Aorta (tissue), 5 donors: ENCODE results near the gene AGRN. TPM values are rescaled to one million over a fixed set of nuclear protein-coding genes. Genes with fewer than 3 reads are reported as not detected.
A peak's percentile ranks its signal among the peaks of the same experiment; 100 is the strongest.
"Not testable (repeated sequence)": the region's sequence is repeated elsewhere in the genome, so short reads cannot be mapped to it uniquely, and the experiment has no call there.

Experiments used
- ATAC-seq: fragments of 200-7000 bp; cut with Tn5 transposase; one replicate; pipeline ENCODE4 v1.9.1; 2022; ENCODE audit warnings: moderate library complexity; ENCODE audit not compliant: low FRiP score
- DNase-seq, 2 donors: peaks; one replicate each; pipeline ENCODE4 v3.0.0-alpha.2; 2020
- H3K27ac ChIP-seq, 2 donors: one replicate each; pipeline ENCODE4 v1.5.1; 2013; ENCODE audit warnings: low read length in 2 of 2, mild to moderate bottlenecking in 2 of 2, moderate library complexity in 2 of 2, control low read depth in 1 of 2, inconsistent platforms in 1 of 2, low read depth in 1 of 2
- H3K27me3 ChIP-seq, 2 donors: one replicate each; pipeline ENCODE4 v1.6.1; 2013; ENCODE audit warnings: control low read depth in 1 of 2, low read length in 1 of 2, mild to moderate bottlenecking in 1 of 2, moderate library complexity in 1 of 2; ENCODE audit not compliant: insufficient read depth in 2 of 2, control insufficient read depth in 1 of 2
- H3K36me3 ChIP-seq, 2 donors: one replicate each; pipeline ENCODE4 v1.6.1; 2013; ENCODE audit warnings: control low read depth in 1 of 2, low read length in 1 of 2, mild to moderate bottlenecking in 1 of 2; ENCODE audit not compliant: insufficient read depth in 2 of 2, control insufficient read depth in 1 of 2
- H3K4me1 ChIP-seq, 2 donors: one replicate each; pipeline ENCODE4 v1.6.1; 2013; ENCODE audit warnings: low read length in 2 of 2, control low read depth in 1 of 2, mild to moderate bottlenecking in 1 of 2, moderate library complexity in 1 of 2; ENCODE audit not compliant: insufficient read depth in 2 of 2, control insufficient read depth in 1 of 2
- H3K4me3 ChIP-seq, 2 donors: one replicate each; pipeline ENCODE4 v1.5.1; 2013; ENCODE audit warnings: low read length in 2 of 2, control low read depth in 1 of 2, mild to moderate bottlenecking in 1 of 2
- H3K9me3 ChIP-seq: one replicate; pipeline ENCODE4 v1.6.1; 2013; ENCODE audit warnings: mild to moderate bottlenecking, low read length; ENCODE audit not compliant: control insufficient read depth
- WGBS, 2 donors: extraction: QIAGEN DNeasy Blood & Tissue Kit; methylation state at CpG; one replicate each; pipeline ENCODE4 v1.1.7; 2013; 5-methylcytosine and 5-hydroxymethylcytosine counted together
- intact Hi-C, 2 donors: fragments of 100-400 bp; cut with DNase I; formaldehyde crosslinking; loops; one replicate each; pipeline versions ENCODE4 v1.14.2 to v1.15.0; 2022
- polyA plus RNA-seq, 2 donors: library from polyadenylated mRNA; stranded (reverse); fragments of 200-250 nt; gene quantifications; one replicate each; pipeline ENCODE4 v1.2.3, GENCODE V29; 2013
- total RNA-seq, 2 donors: library from RNA; stranded (reverse); fragmentation: NEBNext Ultra II Directional; extraction: Animal tissue kit (Norgen Biotek cat#: 25700); gene quantifications; one replicate each; pipeline ENCODE4 v1.2.1, GENCODE V29; 2021
- donor health status: healthy with polysubstance abuse.
- donor health status: Bipolar disorder and iron deficiency.
- donor health status: DM: no; HTN: no; CAD: no.
- donor health status: DM: no; HTN: no; CAD: no.
- donor health status: DM: yes; HTN: yes; CAD: no.

Gene AGRN
- total and polyA plus RNA-seq, 4 donors, result 4.3 to 38.6 (median 22.6) TPM

DNA sequence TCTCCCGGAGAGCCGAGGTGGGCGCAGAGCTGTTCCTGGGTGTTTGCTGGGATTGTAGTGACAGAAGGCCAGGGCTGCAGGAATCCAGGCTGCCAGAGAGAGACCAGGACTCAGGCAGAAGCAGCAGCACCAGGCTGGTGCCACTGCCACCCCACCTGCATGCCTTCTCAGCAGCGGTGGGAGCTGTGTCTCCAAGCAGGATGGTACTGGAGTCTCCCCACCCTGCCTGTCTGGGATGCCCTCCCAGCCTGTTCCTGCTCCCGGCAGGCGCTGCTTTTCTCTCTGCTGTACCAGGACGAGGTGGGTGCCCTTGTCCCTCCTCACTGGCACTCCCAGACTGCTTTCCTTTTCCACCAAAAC lies 15.5 kb upstream of the AGRN start:
- Histone ChIP-seq H3K27ac (no peak overlapping the region), H3K4me3 (no peak overlapping the region), H3K27me3 (no peaks in the 10 kb centered on the region), H3K4me1 (no peaks in the 10 kb centered on the region), H3K9me3 (no peaks in the 10 kb centered on the region), H3K36me3 (no peaks in the 10 kb centered on the region)
- WGBS, 2 donors, result 64 to 68% methylated on average over 7 of the region's 7 CpGs
- no peak for ATAC-seq
- intact Hi-C loops, result loop anchor here in 1 of 2 donors (10.0 kb wide), 1 partner anchor 80 kb away; the partner anchor contains the start of gene SAMD11
- DNase-seq, result no peak

GRCh38 chr1:1004780-1005697 lies 14.9 kb upstream of the AGRN start:
- WGBS, 2 donors, result 24 to 29% methylated on average over 21 of the region's 21 CpGs
- Histone ChIP-seq H3K27me3 (no peaks in the 10 kb centered on the region), H3K4me1 (no peaks in the 10 kb centered on the region), H3K4me3 (no peak overlapping the region), H3K9me3 (no peaks in the 10 kb centered on the region), H3K36me3 (no peaks in the 10 kb centered on the region), H3K27ac (no peak overlapping the region)
- ATAC-seq (no peak), DNase-seq (no peak)
- intact Hi-C loops, result loop anchor here in 1 of 2 donors (10.0 kb wide), 1 partner anchor 80 kb away; the partner anchor contains the start of gene SAMD11

DNA sequence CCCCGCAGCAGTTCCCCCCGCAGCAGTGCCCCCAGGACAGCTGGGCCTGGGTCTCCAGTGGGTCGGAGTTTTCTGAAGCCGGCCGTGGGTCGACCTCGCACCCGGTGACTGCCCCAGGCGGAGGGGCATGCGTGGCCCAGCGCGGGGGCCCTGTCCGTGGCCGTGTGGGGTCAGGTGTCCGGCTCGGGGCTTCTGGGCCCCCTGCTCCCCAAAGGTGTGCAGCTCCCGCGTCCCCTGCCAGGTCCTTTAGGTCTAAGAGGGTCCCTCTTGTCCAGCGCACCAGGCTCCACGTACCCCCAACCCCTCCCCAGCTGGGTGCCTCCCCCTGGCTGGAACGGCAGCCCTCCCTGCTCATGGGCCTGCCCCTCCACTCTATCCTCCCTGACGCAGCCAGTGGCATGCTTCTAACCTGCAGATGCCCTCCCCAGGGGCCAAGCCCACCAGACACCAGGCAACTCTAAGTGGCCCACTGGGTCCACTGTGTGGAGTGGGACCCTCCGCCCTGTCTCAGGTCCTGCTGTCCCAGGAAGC lies 14.1 kb upstream of the AGRN start:
- DNase-seq (no peak), ATAC-seq (no peak)
- Histone ChIP-seq H3K36me3 (no peaks in the 10 kb centered on the region), H3K4me3 (no peak overlapping the region), H3K27me3 (no peaks in the 10 kb centered on the region), H3K9me3 (no peaks in the 10 kb centered on the region), H3K4me1 (no peaks in the 10 kb centered on the region), H3K27ac (no peak overlapping the region)
- intact Hi-C loops, result loop anchor here in 1 of 2 donors (10.0 kb wide), 1 partner anchor 81 kb away; the partner anchor contains the start of gene SAMD11
- 26 to 34% methylated on average over 22 to 23 of the region's 23 CpGs for WGBS, 2 donors

DNA sequence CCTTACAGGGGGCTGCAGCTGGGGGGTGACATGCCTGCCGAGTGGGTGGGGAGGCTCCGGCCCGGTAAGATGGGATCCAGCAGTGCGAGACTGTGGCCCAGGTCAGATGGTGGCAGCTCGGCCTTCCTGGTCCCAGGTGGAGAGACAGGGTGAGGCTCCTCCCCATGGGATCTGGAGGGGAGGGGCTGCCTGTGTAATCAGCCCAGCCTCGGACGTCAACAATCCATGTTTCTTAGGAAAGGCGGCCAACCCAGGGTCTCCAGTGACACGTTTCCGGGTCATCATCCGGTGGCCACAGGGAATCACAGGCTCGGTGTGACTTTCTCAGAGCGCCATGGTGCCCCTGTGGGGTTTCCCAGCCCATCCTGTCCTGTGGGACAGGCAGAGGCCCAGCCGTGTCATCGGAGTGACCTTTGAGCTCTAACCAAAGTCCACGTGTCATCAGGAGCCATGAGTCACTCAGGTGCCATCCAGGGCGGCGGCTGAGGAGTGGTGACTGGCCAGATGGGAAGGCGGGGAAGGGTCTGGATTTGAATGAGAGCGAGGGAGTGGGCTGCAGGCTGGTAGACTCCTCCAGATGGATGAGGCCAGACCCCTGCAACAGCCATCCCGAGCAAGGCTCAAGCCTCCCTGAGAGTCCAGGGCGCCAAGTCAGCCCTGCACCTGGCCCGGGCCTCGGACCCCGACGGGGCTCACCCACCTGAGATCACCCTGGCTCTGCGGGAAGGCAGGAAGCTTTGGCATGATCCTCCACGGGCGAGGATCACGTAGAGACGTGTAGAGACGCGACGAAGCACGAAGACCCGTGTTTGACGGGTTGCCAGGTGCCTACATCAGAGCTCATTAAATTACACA lies 13.4 kb upstream of the AGRN start:
- Histone ChIP-seq H3K9me3 (no peaks in the 10 kb centered on the region), H3K4me3 (no peak overlapping the region), H3K36me3 (no peaks in the 10 kb centered on the region), H3K27ac (no peak overlapping the region), H3K4me1 (no peaks in the 10 kb centered on the region), H3K27me3 (no peaks in the 10 kb centered on the region)
- DNase-seq (no peak), ATAC-seq (no peak)
- intact Hi-C loops, result loop anchor here in 1 of 2 donors (10.0 kb wide), 1 partner anchor 82 kb away; the partner anchor contains the start of gene SAMD11
- WGBS, 2 donors, result 77 to 81% methylated on average over 36 to 37 of the region's 37 CpGs

DNA sequence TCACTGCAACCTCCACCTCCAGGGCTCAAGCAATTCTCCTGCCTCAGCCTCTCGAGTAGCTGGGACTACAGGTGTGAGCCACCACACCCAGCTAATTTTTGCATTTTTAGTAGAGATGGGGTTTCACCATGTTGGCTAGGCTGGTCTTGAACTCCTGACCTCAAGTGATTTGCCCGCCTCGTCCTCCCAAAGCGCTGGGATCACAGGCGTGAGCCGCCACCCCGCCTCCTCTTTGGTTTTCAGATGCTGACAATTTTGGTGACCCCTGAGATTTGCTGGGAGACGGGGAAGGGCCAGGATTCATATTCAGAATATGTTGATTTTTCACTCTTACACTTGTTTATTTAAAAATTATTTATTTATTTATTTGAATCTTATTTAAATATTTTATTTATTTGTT lies 9.8 kb upstream of the AGRN start:
- H3K9me3 ChIP-seq, ATAC-seq, H3K36me3 ChIP-seq, DNase-seq, intact Hi-C loops, H3K4me1 ChIP-seq, H3K27ac ChIP-seq, H3K4me3 ChIP-seq, H3K27me3 ChIP-seq: not testable (repeated sequence)
- 93 to 97% methylated on average over 8 of the region's 8 CpGs for WGBS, 2 donors

DNA sequence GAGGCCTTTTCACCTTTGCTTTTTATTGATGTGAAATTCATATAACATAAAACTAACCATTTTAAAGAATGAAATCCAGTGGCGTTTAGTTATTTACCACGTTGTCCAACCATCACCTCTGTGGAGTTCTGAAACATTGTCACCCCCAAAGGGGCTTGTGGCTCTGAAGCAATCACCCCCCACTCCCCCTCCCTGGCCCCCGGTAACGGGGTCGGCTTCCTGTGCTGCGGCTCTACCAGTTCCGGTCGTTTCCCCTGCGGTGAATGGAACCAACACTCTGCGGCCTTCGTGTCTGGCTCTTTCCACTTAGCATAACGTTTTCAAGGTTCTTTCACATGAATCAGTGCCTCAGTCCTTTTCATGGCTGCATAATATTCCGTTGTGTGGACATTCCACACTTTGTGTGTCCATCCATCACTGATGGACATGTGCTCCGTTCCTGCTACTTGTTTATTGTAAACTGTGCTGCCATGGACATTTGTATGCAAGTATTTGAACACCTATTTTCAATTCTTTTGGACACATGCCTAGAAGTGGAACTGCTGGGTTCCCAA lies 8.4 kb upstream of the AGRN start:
- H3K27me3 ChIP-seq, result no peaks in the 10 kb centered on the region
- no peaks in the 10 kb centered on the region for H3K4me1 ChIP-seq
- WGBS, 2 donors, result 87 to 88% methylated on average over 14 of the region's 14 CpGs
- H3K9me3 ChIP-seq, result no peaks in the 10 kb centered on the region
- no peak overlapping the region for H3K4me3 ChIP-seq
- H3K27ac ChIP-seq, result no peak overlapping the region
- DNase-seq (no peak), ATAC-seq (no peak)
- H3K36me3 ChIP-seq, result no peaks in the 10 kb centered on the region
- intact Hi-C loops, result no loop called here

DNA sequence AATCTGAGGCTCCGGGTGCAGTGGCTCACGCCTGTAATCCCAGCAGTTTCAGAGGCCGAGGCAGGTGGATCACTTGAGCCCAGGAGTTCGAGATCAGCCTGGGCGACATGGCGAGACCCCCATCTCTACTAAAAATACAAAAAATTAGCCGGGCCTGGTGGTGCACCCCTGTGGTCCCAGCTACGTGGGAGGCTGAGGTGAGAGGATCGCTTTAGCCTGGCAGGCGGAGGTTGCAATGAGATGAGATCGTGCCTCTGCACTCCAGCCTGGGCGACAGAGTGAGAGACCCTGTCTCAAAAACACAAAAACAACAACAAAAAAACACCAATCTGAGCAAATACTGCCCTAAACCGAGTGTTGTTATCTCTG lies 7.2 kb upstream of the AGRN start:
- H3K9me3 ChIP-seq, H3K36me3 ChIP-seq, ATAC-seq, H3K4me1 ChIP-seq, H3K27me3 ChIP-seq, intact Hi-C loops, DNase-seq, H3K27ac ChIP-seq: not testable (repeated sequence)
- H3K4me3 ChIP-seq, result peak overlapping the region; percentile 73 to 80
- 63 to 70% methylated on average over 13 of the region's 13 CpGs for WGBS, 2 donors

DNA sequence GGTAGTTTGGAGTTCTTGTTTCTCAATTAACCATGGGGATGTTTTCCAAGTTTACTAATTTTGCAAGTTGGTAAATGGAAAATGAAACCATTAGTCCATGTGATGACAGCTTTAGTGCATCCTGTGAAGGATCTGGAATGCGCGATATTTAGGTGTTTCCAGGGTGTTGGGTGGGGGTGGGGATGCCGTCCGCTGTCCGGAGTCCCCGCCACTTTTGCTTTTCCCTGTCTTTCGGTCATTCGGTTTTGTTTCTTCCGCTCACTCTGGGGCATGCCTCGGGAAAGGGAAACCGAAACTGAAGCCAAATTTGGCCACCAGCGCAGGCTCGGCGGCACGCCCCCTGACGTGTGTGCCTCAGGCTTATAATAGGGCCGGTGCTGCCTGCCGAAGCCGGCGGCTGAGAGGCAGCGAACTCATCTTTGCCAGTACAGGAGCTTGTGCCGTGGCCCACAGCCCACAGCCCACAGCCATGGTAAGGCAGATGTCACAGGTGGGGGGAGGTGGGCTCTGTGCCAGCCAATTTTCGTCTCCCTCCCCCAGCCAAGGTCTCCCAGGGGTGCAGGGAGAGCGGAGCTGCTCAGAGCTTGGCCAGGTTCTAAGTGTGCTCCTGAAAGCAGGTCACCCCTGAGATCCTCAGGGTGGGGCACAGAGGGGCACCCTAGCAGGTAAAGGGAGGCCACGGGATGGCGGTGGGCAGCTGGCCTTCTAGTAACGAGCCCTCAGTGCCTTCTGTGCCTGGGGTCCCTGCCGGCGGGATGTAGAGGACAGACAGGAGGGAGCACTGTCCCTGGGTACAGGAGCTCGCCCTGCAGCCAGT lies 6.6 kb upstream of the AGRN start, which contains the start of gene ISG15:
Gene ISG15, plus strand, starts transcription at position 393 of the 817 bp plus-strand sequence. Its CDS starts 77 bp downstream, at position 470.
- 1 to 2% methylated on average over 30 of the region's 30 CpGs for WGBS, 2 donors
- no peaks in the 10 kb centered on the region for H3K4me1 ChIP-seq
- H3K27me3 ChIP-seq, result no peaks in the 10 kb centered on the region
- intact Hi-C loops, result no loop called here
- H3K9me3 ChIP-seq, result no peaks in the 10 kb centered on the region
- H3K27ac ChIP-seq, result peak within 1 kb of the TSS in 1 of 2 donors; percentile 49
- peak; percentile 94 for ATAC-seq
- peak within 1 kb of the TSS; percentile 73 to 80 for H3K4me3 ChIP-seq
- H3K36me3 ChIP-seq, result no peaks in the 10 kb centered on the region
- peak; percentile 95 to 96 for DNase-seq
